Nephron progenitor cell (in vitro differentiated cells): ENCODE results near the gene PBOV1.
"Not testable (repeated sequence)": the region's sequence is repeated elsewhere in the genome, so short reads cannot be mapped to it uniquely, and the experiment has no call there.

Experiments
- DNase-seq: peaks from one replicate; pipeline ENCODE4 v3.0.0; 2021
- H3K27ac Mint-ChIP-seq: 2 replicates; pipeline ENCODE4 v1.8.0; 2021; ENCODE audit warnings: mild to moderate bottlenecking, moderate library complexity, mixed read lengths
- H3K27me3 Mint-ChIP-seq: 2 replicates; pipeline ENCODE4 v1.8.0; 2021; ENCODE audit warnings: mild to moderate bottlenecking, low read depth, mixed read lengths; ENCODE audit not compliant: poor library complexity
- H3K36me3 Mint-ChIP-seq: 2 replicates; pipeline ENCODE4 v1.8.0; 2021; ENCODE audit warnings: low read depth, mixed read lengths
- H3K4me1 Mint-ChIP-seq: 2 replicates; pipeline ENCODE4 v1.8.0; 2021; ENCODE audit warnings: mixed read lengths
- H3K4me3 Mint-ChIP-seq: 2 replicates; pipeline ENCODE4 v1.8.0; 2021; ENCODE audit warnings: mild to moderate bottlenecking, moderate library complexity, mixed read lengths
- H3K9me3 Mint-ChIP-seq: 2 replicates; pipeline ENCODE4 v1.8.0; 2021; ENCODE audit warnings: mild to moderate bottlenecking, moderate library complexity, mixed read lengths
- TF ChIP-seq, protein P1 (sequence below): fragments of 200-600 bp; sonication (generic); IDR thresholded peaks from 2 replicates; pipeline ENCODE4 v1.5.0; 2021; ENCODE audit warnings: antibody characterized with exemption

PBOV1 gene

DNA sequence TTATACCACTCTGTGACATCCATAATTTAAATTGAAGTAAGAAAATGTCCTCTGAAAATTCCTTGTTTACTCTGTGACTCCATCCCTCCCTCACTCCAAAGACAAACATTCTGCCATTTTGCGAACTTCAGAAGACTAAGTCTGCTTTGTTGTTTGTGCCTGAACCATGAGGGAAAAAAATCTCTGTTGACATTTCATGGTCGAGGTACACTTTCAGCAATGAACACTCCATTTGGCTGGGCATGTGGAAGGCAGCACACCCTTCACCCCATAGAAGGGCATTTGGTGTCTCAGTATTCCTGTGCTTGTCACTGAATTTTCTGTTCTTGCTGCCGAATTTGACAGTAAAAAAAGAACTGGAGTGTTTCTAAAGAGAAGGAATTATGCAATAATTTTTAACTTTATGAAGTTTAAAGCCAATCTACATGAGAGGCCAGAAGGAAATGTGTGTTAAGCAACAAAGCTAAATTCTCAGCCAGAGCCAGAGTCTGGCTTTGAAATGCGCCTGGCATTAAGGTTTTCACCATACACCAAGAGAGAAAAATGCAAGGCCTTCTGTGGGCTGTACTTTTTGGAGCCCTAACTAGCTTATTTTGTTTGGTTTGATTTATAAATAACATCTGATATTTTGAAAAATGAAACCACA lies 4.7 kb upstream of the PBOV1 start:
- no peaks in the 10 kb centered on the region for H3K9me3 Mint-ChIP-seq

DNA sequence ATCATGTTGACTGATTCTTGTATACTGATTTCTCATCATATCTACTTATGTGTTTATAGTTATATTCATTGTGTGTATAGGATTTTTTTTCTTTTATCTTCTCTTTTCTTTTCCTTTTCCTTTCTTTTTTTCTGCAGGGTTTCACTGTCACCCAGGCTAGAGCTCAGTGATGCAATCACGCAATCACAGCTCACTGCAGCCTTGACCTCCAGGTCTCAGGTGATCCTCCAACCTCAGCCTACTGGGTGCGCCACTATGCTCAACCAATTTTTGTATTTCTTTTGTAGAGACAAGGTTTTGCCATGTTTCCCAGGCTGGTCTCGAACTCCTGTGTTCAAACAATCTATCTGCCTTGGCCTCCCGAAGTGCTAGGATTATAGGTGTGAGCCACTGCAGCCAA lies 1.6 kb upstream of the PBOV1 start:
- Mint-ChIP-seq H3K9me3 (no peaks in the 10 kb centered on the region), H3K36me3 (no peaks in the 10 kb centered on the region), H3K27me3 (no peaks in the 10 kb centered on the region), H3K4me3 (no peak overlapping the region), H3K27ac (no peak overlapping the region), H3K4me1 (no peaks in the 10 kb centered on the region)
- TF ChIP-seq, protein P1, sequence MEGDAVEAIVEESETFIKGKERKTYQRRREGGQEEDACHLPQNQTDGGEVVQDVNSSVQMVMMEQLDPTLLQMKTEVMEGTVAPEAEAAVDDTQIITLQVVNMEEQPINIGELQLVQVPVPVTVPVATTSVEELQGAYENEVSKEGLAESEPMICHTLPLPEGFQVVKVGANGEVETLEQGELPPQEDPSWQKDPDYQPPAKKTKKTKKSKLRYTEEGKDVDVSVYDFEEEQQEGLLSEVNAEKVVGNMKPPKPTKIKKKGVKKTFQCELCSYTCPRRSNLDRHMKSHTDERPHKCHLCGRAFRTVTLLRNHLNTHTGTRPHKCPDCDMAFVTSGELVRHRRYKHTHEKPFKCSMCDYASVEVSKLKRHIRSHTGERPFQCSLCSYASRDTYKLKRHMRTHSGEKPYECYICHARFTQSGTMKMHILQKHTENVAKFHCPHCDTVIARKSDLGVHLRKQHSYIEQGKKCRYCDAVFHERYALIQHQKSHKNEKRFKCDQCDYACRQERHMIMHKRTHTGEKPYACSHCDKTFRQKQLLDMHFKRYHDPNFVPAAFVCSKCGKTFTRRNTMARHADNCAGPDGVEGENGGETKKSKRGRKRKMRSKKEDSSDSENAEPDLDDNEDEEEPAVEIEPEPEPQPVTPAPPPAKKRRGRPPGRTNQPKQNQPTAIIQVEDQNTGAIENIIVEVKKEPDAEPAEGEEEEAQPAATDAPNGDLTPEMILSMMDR, result no peak
- DNase-seq, result no peak

More for the DNA sequence above, 4.7 kb upstream of the PBOV1 start:
- TF ChIP-seq, protein P1, result no peak
- peaks cover 7% of the 10 kb centered on the region for H3K27me3 Mint-ChIP-seq
- no peak overlapping the region for H3K4me3 Mint-ChIP-seq
- H3K4me1 Mint-ChIP-seq, result peaks cover 15% of the 10 kb centered on the region
- H3K27ac Mint-ChIP-seq, result no peak overlapping the region
- DNase-seq, result no peak
- no peaks in the 10 kb centered on the region for H3K36me3 Mint-ChIP-seq

DNA sequence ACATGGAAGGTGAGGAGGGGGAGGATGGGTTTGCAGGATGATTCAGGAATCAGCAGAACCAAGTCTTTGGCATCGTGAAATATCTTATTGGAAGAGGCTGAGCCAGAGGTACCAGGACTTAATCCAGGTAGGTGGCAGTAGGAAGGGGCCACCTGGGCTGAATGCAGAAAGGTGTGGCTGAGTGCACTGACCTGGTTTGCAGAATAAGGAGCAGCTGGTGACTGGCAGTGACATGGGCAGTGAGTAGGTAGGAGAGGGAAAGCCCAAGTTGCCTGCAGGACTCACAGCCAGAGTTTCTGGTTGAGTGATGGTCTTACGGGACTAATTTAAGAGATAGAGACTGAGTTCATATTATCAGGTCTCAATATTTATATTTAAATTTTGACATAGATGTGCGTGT lies 1.1 kb upstream of the PBOV1 start:
- no peaks in the 10 kb centered on the region for H3K4me1 Mint-ChIP-seq
- no peak overlapping the region for H3K27ac Mint-ChIP-seq
- no peaks in the 10 kb centered on the region for H3K27me3 Mint-ChIP-seq
- TF ChIP-seq, protein P1, result no peak
- H3K9me3 Mint-ChIP-seq, result no peaks in the 10 kb centered on the region
- no peak for DNase-seq
- H3K36me3 Mint-ChIP-seq, result no peaks in the 10 kb centered on the region
- H3K4me3 Mint-ChIP-seq, result no peak overlapping the region

DNA sequence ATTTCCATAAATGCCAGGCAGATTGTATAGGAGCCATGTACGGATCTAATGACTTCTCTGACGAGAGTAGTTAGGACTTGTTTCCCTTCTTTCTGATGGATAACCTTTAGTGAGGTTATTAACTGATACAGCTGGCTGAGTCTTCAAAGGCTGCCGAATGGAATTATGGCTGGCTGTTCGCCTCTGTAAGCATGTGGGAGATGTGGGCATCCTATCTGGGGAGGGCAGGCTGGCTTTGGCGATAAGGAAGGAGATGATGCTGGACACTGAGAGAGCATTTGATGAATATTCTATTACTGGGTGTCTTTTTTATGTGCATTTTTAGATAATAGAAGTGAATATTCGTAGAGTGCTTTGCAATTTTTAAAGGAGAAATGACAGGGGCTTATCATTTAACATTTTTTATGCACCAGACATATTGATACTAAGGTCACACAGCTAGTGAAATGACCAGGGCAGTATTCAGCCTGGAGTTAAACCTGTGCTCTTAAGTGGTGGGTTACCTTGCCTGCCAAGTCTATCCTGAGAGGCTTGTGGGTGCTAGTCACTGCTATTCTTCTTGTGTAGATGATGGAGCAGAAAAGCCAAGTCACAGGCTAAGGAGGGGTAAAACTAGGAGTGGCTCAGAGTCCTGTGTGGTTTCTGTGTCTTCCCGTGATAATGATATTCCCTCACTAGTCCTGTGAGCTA lies 3.1 kb downstream of the PBOV1 start:
- TF ChIP-seq, protein P1, result no peak
- Mint-ChIP-seq H3K9me3 (no peaks in the 10 kb centered on the region), H3K36me3 (no peaks in the 10 kb centered on the region), H3K4me1 (no peaks in the 10 kb centered on the region), H3K27me3 (no peaks in the 10 kb centered on the region), H3K27ac (no peak overlapping the region), H3K4me3 (no peak overlapping the region)
- DNase-seq, result no peak

DNA sequence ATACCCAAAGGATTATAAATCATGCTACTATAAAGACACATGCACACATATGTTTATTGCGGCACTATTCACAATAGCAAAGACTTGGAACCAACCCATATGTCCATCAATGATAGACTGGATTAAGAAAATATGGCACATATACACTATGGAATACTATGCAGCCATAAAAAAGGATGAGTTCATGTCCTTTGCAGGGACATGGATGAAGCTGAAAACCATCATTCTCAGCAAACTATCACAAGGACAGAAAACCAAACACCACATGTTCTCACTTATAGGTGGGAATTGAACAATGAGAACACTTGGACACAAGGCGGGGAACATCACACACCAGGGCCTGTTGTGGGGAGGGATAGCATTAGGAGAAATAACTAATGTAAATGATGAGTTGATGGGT lies 5.8 kb downstream of the PBOV1 start:
- not testable (repeated sequence) for DNase-seq, H3K36me3 Mint-ChIP-seq, H3K27me3 Mint-ChIP-seq, H3K27ac Mint-ChIP-seq, H3K4me1 Mint-ChIP-seq, H3K9me3 Mint-ChIP-seq, H3K4me3 Mint-ChIP-seq

DNA sequence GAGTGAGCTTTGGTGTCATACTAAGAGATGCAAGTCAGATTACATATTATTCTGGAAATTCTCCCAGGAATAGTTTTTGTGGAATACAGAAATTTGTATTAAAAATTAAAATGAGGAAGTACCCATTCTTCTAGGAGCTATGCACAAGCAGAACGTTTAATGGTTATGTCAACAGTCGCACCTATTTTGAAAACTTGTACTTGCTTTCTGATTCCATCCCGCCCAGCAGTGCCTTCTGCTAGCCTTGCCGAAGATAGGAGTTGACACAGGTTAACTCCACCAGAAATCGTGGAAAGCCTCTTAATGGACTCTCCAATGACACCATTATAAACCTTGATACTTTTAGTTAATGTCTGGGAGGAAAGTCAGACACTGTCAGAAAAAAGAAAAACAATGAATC lies 6.7 kb downstream of the PBOV1 start:
- no peak for DNase-seq
- H3K4me1 Mint-ChIP-seq, result no peaks in the 10 kb centered on the region
- no peaks in the 10 kb centered on the region for H3K9me3 Mint-ChIP-seq
- peaks cover 8% of the 10 kb centered on the region for H3K27me3 Mint-ChIP-seq
- H3K4me3 Mint-ChIP-seq, result no peak overlapping the region
- TF ChIP-seq, protein P1, result no peak
- no peaks in the 10 kb centered on the region for H3K36me3 Mint-ChIP-seq
- no peak overlapping the region for H3K27ac Mint-ChIP-seq
